Activated CD8-positive, alpha-beta memory T cell treated with anti-CD3 and anti-CD28 coated beads for 1 hour (primary cell): ENCODE data around the gene KDM8.
"Not testable (repeated sequence)": the region's sequence is repeated elsewhere in the genome, so short reads cannot be mapped to it uniquely, and the experiment has no call there.

ENCODE experiments used
- DNase-seq, 2 donors: peaks; one replicate each; pipeline ENCODE4 v3.0.0-alpha.2; 2020; ENCODE audit warnings: low read depth in 1 of 2; ENCODE audit errors: extremely low read depth in 1 of 2

Gene KDM8

DNA sequence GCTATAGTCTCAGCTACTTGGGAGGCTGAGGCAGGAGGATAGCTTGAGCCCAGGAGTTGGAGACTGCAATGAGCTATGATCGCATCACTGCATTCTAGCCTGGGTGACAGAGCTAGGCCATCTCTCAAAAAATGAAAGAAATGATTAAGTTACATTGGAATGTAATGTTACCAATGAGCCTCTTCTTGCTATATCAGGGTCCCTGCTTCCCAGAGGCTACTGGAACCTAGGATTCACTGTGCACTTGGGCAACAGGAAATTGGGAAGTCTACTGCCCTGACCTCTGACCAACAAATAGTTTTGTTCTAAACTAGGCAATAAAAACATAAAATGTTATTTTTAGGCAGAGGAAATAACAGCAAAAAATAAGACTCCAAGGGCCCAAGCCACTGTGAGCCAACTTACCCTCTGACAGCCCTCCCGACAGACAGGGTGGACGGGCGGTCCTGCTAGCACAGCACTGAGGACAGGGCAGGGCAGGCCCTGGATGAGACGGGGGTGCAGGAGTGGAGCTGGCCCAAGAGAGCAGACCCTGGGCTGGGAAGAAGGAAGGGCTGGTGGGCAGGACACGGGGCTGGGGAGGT is 37.7 kb downstream of the KDM8 start:
- no peak for DNase-seq

DNA sequence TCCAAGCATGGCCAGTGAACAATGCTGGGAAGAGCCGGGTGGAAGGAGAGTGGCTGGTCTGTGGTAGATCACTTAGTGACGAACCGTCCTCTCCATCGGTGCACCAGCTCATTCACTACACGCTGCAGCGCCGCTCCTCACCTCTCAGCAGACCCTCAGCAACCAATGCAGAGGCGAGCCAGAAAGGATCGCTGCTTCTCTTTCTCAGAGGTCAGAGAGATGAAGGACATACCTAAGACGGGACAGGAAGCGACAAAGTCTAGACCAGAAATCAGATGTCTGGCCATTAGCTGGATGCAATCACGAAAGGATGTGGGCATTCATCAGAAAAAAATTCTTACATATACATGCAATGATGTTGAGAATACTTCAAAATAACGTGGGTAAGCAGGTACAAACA is 38.3 kb downstream of the KDM8 start:
- DNase-seq, result no peak

DNA sequence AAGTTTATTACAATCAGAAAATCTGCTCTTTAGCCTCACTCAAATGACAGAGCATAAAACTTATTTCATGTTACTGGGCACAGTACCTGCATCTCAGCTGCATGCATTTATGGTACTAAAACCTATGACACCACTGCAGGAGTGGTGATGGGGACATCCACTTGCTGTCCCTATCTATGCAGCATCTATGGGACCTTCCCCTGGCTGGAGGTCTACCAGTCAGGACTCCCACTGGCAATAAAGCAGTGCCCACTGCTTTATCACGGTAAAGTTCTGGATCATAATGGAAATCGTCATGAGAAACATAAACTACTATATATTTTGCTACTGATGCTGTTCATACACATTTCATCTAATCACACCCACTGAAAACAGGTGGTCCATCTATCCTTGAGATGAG is 39.1 kb downstream of the KDM8 start:
- DNase-seq, result no peak

GRCh38 chr16:27242868-27243590 is 39.7 kb downstream of the KDM8 start:
- DNase-seq, result no peak

GRCh38 chr16:27243725-27244362 is 40.5 kb downstream of the KDM8 start:
- no peak for DNase-seq

DNA sequence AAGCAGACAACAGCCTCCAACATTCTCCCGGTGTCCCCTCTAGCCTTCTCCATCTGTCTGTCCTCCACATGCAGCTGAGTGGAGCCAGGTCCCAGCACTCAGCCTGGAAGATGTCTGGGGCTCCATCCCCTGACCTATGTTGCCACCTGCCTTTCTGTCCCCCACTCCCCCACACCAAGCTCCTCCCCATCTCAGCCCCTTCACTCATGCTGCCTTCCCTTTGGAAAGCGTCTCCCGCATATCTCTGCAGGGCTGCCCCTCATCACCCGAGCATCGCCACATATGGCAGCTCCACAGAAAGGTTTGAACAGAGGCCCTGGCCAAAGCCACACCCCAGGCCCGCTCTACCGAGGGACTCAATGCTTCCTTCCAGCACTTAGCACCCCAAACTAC is 41.0 kb downstream of the KDM8 start:
- DNase-seq, result no peak

- no peak for DNase-seq
These were observed 42.2 kb downstream of the KDM8 start for GRCh38 chr16:27245276-27246172.

DNA sequence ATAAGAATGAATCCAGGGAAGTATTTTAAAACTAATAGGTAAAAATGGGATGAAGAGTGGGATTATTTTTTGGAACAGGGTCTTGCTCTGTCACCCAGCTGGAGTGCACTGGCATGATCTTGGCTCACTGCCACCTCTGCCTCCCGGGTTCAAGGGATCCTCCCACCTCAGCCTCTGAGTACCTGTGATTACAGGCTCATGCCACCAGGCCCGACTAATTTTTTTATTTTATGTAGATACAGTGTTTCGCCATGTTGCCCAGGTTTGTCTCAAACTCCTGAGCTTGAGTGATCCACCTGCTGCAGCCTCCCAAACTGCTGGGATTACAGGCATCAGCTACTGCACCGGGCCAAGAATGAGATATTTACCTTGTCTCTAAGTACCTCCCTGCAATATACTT is 43.1 kb downstream of the KDM8 start:
- no peak for DNase-seq

DNA sequence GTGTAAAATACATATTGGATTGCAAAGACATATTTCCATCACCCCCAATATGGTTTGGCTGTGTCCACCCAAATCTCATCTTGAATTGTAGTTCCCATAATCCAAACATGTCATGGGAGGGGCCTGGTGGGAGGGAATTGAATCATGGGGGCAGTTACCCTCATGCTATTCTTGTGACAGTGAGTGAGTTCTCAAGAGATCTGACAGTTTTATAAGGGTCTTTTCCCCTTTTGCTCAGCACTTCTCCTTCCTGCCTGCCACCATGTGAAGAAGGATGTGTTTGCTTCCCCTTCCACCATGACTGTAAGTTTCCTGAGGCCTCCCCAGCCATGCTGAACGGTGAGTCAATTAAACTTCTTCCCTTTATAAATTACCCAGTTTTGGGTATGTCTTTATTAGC is 43.8 kb downstream of the KDM8 start:
- not testable (repeated sequence) for DNase-seq

GRCh38 chr16:27248036-27248435 is 44.7 kb downstream of the KDM8 start:
- no peak for DNase-seq

GRCh38 chr16:27248886-27249285 is 45.6 kb downstream of the KDM8 start:
- DNase-seq, result not testable (repeated sequence)

DNA sequence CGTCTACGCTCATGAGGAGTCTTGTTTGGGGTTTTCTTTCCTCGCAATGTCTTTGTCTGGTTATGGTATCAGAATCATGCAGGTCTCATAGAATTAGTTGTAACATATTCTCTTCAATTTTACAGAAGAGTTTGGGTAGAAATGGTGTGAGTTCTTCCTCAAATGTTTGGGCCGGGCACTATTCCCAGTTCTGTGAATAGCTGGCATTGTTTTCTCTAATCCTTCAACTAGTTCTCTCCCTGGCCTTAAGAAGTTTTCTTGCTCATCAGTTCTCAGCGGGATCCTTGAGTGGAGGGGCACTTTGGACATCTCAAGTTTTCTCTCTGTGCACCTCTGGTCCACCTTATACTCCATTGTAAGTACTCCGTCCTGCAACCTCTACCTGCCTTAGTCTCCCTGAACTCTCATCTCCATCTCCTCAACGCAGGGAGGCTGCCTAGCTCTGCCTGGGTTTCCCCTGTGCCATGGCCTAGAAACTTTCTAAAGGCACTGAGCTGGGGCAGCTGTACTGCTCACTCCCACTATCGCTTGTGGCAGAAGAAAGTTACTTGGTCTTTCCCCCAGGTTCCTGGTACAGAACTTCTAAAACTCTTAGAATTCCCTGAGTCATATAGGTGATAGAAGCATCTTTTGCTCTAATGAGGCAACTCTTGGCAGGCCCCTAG is 48.3 kb downstream of the KDM8 start:
- no peak for DNase-seq

DNA sequence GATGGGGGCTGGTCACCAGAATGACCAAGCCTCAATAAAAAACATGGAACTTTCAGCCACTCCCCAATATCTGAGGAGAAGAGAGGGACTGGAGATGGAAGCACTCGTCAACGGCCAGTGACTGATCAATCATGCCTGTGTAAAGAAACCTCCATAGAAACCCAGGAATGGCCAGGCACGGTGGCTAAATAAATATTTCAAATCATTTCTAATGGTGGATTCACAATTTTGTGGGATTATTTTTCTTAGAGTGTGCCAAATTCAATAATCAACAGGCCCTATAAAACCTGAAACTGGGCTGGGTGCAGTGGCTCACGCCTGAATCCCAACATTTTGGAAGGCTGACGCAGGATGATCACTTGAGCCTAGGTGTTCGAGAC is 48.9 kb downstream of the KDM8 start:
- no peak for DNase-seq

DNA sequence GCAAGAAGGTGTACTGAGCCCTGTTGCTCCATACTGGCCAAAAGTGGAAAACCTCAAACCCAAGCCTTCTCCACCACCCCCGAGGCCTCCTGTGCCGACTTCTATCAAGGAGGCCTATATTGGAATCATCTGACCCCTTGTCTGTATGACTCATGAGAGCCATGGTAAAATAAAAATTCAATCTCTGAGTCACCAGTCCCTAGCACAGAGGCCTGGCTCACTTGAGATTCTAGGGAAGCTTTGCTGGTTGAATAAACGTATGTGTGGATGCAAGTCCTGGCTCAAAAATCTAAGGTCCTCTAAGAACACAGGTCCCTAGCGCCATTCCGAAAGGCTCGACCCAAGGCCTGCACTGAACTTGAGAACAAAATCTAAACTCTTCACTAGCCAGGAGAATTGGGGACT is 50.2 kb downstream of the KDM8 start:
- no peak for DNase-seq

DNA sequence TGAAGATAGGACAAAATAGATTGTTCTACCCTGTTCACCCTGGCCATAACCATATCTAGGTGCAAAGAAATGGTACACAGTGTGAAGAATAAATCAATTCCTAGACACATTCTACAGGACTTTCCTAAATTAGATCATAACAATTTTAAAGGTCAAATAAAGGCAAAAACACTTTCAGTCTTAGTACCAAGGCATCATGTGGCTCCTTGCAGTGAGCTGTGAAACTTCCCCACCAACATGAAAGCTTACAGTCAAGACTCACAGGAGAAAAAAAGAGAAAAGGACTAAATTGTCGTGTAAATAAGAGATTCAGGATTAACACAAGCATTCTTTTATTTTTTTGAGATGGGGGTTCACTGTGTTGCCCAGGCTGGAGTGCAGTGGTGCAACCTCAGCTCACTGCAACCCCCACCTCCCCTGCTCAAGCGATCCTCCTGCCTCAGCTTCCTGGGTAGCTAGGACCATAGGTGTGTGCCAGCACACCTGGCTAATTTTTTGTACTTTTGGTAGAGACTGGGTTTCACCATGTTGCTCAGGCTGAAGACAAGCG is 51.0 kb downstream of the KDM8 start:
- DNase-seq, result no peak

GRCh38 chr16:27256861-27257260 is 53.5 kb downstream of the KDM8 start:
- no peak for DNase-seq

GRCh38 chr16:27257271-27257670 is 53.9 kb downstream of the KDM8 start:
- DNase-seq, result no peak

DNA sequence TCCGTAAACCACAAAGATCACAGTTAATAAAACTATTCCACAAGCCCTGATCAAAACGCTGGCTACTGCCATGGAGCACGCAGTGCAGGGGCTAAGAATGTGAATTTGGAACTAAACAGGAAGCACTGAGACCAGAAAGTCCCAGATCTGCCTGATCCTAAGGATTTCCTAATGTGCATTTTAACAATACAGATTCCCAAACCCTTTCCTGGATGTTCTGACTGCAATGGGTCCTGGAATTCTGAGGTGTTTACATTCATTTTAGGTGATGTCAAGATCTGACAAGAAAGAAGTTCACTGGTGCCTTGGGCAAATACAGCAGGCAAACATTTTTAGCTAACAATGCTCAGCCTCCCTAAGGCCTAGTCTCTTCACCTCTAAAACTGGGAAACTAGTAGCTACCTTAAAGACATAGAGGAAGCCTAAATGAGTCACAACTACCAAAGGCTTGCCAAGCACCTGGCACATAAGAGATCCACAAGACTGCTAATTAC is 55.0 kb downstream of the KDM8 start:
- no peak for DNase-seq

DNA sequence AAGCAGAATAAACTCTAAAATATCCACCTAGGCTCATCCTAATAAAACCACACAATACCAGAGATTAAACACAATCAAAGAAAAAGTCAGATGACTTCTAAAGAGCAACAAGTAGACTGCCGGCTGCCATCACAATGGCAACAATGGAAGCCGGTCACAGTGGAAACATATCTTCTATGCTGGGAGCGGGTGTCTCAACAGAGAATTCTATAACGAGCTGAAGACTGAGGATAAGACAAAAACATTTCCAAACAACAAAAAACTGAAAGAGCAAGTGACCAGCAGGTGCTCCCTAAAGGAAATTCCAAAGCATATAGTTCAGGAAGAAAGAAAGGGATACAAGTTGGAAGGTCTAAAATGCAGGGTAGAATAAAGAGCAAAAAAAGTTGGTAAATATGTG is 56.4 kb downstream of the KDM8 start:
- DNase-seq, result no peak

DNA sequence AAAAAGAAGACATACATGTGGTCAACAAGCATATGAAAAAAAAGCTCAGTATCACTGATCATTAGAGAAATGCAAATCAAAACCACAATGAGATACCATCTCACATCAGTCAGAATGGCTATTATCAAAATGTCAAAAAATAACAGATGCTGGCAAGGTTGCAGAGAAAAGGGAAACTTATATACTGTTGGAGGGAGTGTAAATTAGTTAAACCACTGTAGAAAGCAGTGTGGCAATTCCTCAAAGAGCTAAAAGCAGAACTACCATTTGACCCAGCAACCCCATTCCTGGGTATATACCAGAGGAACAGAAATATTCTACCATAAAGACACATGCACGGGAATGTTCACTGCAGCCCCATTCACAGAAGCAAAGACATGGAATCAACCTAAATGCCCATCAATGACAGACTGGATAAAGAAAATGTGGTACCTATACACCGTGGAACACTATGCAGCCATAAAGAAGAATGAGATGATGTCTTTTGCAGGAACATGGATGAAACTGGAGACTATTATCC is 59.6 kb downstream of the KDM8 start:
- DNase-seq, result not testable (repeated sequence)
